Lung (tissue), 12 donors: ENCODE results near the gene NUP160. TPM values are rescaled to one million over a fixed set of nuclear protein-coding genes. Genes with fewer than 3 reads are reported as not detected.

ENCODE experiments used
- ATAC-seq: fragments of 200-7000 bp; cut with Tn5 transposase; one replicate; pipeline ENCODE4 v1.9.1; 2020; ENCODE audit warnings: moderate number of reproducible peaks; ENCODE audit not compliant: insufficient read depth, low FRiP score
- DNase-seq, 3 donors: peaks; one replicate each; pipeline ENCODE4 v3.0.0-alpha.2; 2013 to 2017
- H3K27ac ChIP-seq, 2 donors: one replicate each; pipeline ENCODE4 v1.5.1; 2013; ENCODE audit warnings: mild to moderate bottlenecking in 2 of 2, moderate library complexity in 2 of 2, control low read depth in 1 of 2, inconsistent platforms in 1 of 2, low read depth in 1 of 2, low read length in 1 of 2
- H3K27me3 ChIP-seq, 3 donors: one replicate each; pipeline ENCODE4 v1.5.1; 2013; ENCODE audit warnings: low read length in 2 of 3; ENCODE audit not compliant: control insufficient read depth in 3 of 3, insufficient read depth in 3 of 3
- H3K36me3 ChIP-seq, 4 donors: one replicate each; pipeline ENCODE4 v1.5.1; 2013; ENCODE audit warnings: low read length in 4 of 4, mild to moderate bottlenecking in 1 of 4, moderate library complexity in 1 of 4; ENCODE audit not compliant: control insufficient read depth in 4 of 4, insufficient read depth in 4 of 4
- H3K4me1 ChIP-seq, 5 donors: one replicate each; pipeline ENCODE4 v1.5.1; 2013; ENCODE audit warnings: low read length in 5 of 5, mild to moderate bottlenecking in 2 of 5, moderate library complexity in 1 of 5; ENCODE audit not compliant: control insufficient read depth in 5 of 5, insufficient read depth in 5 of 5
- H3K4me3 ChIP-seq: one replicate; pipeline ENCODE4 v1.5.1; 2013; ENCODE audit warnings: mild to moderate bottlenecking, control low read depth, moderate library complexity
- H3K9ac ChIP-seq, 2 donors: one replicate each; pipeline ENCODE4 v1.5.1; 2013; ENCODE audit warnings: low read length in 2 of 2, control low read depth in 1 of 2; ENCODE audit not compliant: insufficient read depth in 1 of 2
- H3K9me3 ChIP-seq, 4 donors: one replicate each; pipeline ENCODE4 v1.5.1; 2013; ENCODE audit warnings: low read length in 3 of 4, mild to moderate bottlenecking in 1 of 4, moderate library complexity in 1 of 4; ENCODE audit not compliant: control insufficient read depth in 4 of 4, insufficient read depth in 3 of 4
- WGBS, 2 donors: extraction: QIAGEN DNeasy Blood & Tissue Kit; methylation state at CpG; one replicate each; pipeline ENCODE4 v1.1.7; 2013; 5-methylcytosine and 5-hydroxymethylcytosine counted together
- polyA plus RNA-seq, 2 donors: library from polyadenylated mRNA; stranded (reverse); fragments of 200-250 nt; gene quantifications; one replicate each; pipeline ENCODE4 v1.2.1, GENCODE V29; 2013
- total RNA-seq, 2 donors: library from RNA; depleted of rRNA in 1 of 2; stranded (reverse); fragments of >200 nt in 1 of 2; gene quantifications; one replicate each; pipeline ENCODE4 v1.2.1, GENCODE V29; 2014 to 2021
- TF ChIP-seq, protein P1 (sequence below): IDR thresholded peaks from 2 replicates; pipeline ENCODE4 v1.5.1; 2012; ENCODE audit warnings: mild to moderate bottlenecking; ENCODE audit errors: control extremely low read depth, extremely low read depth
- donor health status: control.
- donor health status: control.
- donor health status: Bipolar disorder and iron deficiency.
- donor health status: healthy.
- donor health status: DM: yes; HTN: yes; CAD: no.

The NUP160 gene
- total and polyA plus RNA-seq, 4 donors: 15.8 to 94.1 (median 26.8) TPM

DNA sequence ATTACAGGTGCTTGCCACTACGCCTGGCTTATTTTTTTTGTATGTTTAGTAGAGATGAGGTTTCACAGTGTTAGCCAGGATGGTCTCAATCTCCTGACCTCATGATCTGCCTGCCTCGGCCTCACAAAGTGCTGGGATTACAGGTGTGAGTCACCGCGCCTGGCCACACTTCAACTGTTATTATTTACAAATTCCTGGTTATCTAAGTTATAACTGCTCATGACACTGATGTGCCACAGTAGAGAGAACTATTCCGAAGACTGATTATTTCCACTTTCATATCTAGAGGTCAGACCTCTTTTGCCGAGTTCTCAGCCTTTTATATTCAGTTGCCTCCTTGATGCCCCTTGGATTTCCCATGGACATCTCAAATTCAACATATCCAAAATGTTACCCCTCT, 3.9 kb upstream of the NUP160 start:
- Histone ChIP-seq H3K4me3 (no peak overlapping the region), H3K36me3 (peaks cover 0 to under 1% (median 0%) of the 10 kb centered on the region in 4 donors), H3K4me1 (peaks cover 1 to 9% (median 4%) of the 10 kb centered on the region in 5 donors), H3K9me3 (no peaks in the 10 kb centered on the region), H3K27me3 (no peaks in the 10 kb centered on the region), H3K9ac (no peak overlapping the region), H3K27ac (no peak overlapping the region)
- ATAC-seq (no peak), DNase-seq (no peak)
- TF ChIP-seq, protein P1, sequence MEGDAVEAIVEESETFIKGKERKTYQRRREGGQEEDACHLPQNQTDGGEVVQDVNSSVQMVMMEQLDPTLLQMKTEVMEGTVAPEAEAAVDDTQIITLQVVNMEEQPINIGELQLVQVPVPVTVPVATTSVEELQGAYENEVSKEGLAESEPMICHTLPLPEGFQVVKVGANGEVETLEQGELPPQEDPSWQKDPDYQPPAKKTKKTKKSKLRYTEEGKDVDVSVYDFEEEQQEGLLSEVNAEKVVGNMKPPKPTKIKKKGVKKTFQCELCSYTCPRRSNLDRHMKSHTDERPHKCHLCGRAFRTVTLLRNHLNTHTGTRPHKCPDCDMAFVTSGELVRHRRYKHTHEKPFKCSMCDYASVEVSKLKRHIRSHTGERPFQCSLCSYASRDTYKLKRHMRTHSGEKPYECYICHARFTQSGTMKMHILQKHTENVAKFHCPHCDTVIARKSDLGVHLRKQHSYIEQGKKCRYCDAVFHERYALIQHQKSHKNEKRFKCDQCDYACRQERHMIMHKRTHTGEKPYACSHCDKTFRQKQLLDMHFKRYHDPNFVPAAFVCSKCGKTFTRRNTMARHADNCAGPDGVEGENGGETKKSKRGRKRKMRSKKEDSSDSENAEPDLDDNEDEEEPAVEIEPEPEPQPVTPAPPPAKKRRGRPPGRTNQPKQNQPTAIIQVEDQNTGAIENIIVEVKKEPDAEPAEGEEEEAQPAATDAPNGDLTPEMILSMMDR: no peak
- WGBS, 2 donors: 94 to 95% methylated on average over 6 of the region's 6 CpGs

- no peak overlapping the region for H3K4me3 ChIP-seq
- ATAC-seq: no peak
- 47 to 51% methylated on average over 1 of the region's 1 CpG for WGBS, 2 donors
- peaks cover 0 to 6% (median 4%) of the 10 kb centered on the region in 4 donors for H3K36me3 ChIP-seq
- no peaks in the 10 kb centered on the region for H3K27me3 ChIP-seq
- TF ChIP-seq, protein P1: no peak
- peaks cover 0 to 14% (median 7%) of the 10 kb centered on the region in 5 donors for H3K4me1 ChIP-seq
- H3K9ac ChIP-seq: no peak overlapping the region
- H3K9me3 ChIP-seq: no peaks in the 10 kb centered on the region
- H3K27ac ChIP-seq: no peak overlapping the region
- DNase-seq: no peak
Observed at GRCh38 chr11:47850337-47850736, 2.2 kb upstream of the NUP160 start.

GRCh38 chr11:47848700-47849155, 578 bp upstream of the NUP160 start:
- TF ChIP-seq, protein P1: no peak
- Histone ChIP-seq H3K36me3 (peaks cover 0 to 15% (median 7%) of the 10 kb centered on the region in 4 donors), H3K9ac (peak overlapping the region; percentile 82 to 99), H3K27ac (peak overlapping the region; percentile 83 to 97), H3K9me3 (no peaks in the 10 kb centered on the region), H3K4me1 (peaks cover 1 to 14% (median 7%) of the 10 kb centered on the region in 5 donors), H3K4me3 (peak overlapping the region; percentile 78), H3K27me3 (no peaks in the 10 kb centered on the region)
- WGBS, 2 donors: 8 to 12% methylated on average over 12 to 14 of the region's 14 CpGs
- no peak for DNase-seq
- no peak for ATAC-seq

DNA sequence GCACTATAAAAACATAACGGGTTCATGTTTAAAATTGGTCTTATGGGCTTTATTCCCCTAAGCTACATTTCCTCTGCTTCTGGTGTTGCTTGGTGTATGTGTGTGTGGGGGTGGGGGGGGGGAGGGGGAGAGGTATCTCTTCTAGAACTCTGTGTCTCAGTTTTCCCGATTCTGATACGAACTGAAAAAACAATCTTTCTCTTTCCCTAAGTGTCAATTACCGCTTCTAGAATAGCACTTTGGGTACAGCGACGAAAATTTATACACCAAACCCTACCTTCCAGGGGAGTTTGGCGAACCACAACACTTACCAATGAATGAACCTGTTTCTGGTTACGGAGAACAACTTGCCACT, 636 bp downstream of the NUP160 start:
- Histone ChIP-seq H3K36me3 (peaks cover 3 to 22% (median 10%) of the 10 kb centered on the region in 4 donors), H3K9me3 (no peaks in the 10 kb centered on the region), H3K9ac (peak overlapping the region; percentile 97 to 99), H3K27me3 (no peaks in the 10 kb centered on the region), H3K4me3 (peak overlapping the region; percentile 78), H3K4me1 (peaks cover 1 to 14% (median 7%) of the 10 kb centered on the region in 5 donors), H3K27ac (peak overlapping the region; percentile 83 to 97)
- DNase-seq (no peak), ATAC-seq (no peak)
- TF ChIP-seq, protein P1: no peak
- 6 to 8% methylated on average over 8 of the region's 8 CpGs for WGBS, 2 donors
